Measurements from ENCODE around the gene PDPN.

Gene PDPN

GRCh38 chr1:13577846-13578245, 5.8 kb upstream of the PDPN start:
- peaks cover 10% of the 10 kb centered on the region for H3K4me1 ChIP-seq (ENCODE audit: insufficient read depth, low read length)
- H3K27ac ChIP-seq (ENCODE audit: low read depth, low read length): no peak overlapping the region
- H3K9me3 ChIP-seq (ENCODE audit: insufficient read depth, low read depth, low read length): no peaks in the 10 kb centered on the region
- 94% methylated on average over 8 of the region's 8 CpGs for WGBS
- H3K27me3 ChIP-seq (ENCODE audit: insufficient read depth, low read length): peaks cover 15% of the 10 kb centered on the region; the same call in 1 of the 2 replicates
- H3K9ac ChIP-seq (ENCODE audit: low read depth, low read length): no peak overlapping the region
- no peak overlapping the region for H3K4me3 ChIP-seq (ENCODE audit: low read length)
- no peaks in the 10 kb centered on the region for H3K36me3 ChIP-seq (ENCODE audit: insufficient read depth, low read length)

GRCh38 chr1:13581446-13581845, 2.2 kb upstream of the PDPN start:
- 93% methylated on average over 5 of the region's 5 CpGs for WGBS
- H3K9me3 ChIP-seq (ENCODE audit: insufficient read depth, low read depth, low read length): no peaks in the 10 kb centered on the region
- H3K27ac ChIP-seq (ENCODE audit: low read depth, low read length): no peak overlapping the region
- H3K9ac ChIP-seq (ENCODE audit: low read depth, low read length): no peak overlapping the region
- no peak overlapping the region for H3K4me3 ChIP-seq (ENCODE audit: low read length)
- peaks cover 25% of the 10 kb centered on the region; the same call in 1 of the 2 replicates for H3K27me3 ChIP-seq (ENCODE audit: insufficient read depth, low read length)
- H3K4me1 ChIP-seq (ENCODE audit: insufficient read depth, low read length): peaks cover 26% of the 10 kb centered on the region
- H3K36me3 ChIP-seq (ENCODE audit: insufficient read depth, low read length): no peaks in the 10 kb centered on the region

GRCh38 chr1:13582713-13583443, 754 bp upstream of the PDPN start:
- Histone ChIP-seq H3K4me3 (ENCODE audit: low read length) (peak overlapping the region; percentile 88), H3K4me1 (ENCODE audit: insufficient read depth, low read length) (peaks cover 38% of the 10 kb centered on the region), H3K36me3 (ENCODE audit: insufficient read depth, low read length) (no peaks in the 10 kb centered on the region), H3K27ac (ENCODE audit: low read depth, low read length) (peak overlapping the region; percentile 53; the same call in 1 of the 2 replicates), H3K9ac (ENCODE audit: low read depth, low read length) (peak overlapping the region; percentile 36), H3K27me3 (ENCODE audit: insufficient read depth, low read length) (peaks cover 25% of the 10 kb centered on the region; the same call in 1 of the 2 replicates), H3K9me3 (ENCODE audit: insufficient read depth, low read depth, low read length) (no peaks in the 10 kb centered on the region)
- 25% methylated on average over 27 of the region's 27 CpGs for WGBS

- H3K4me3 ChIP-seq (ENCODE audit: low read length): peak overlapping the region; percentile 88
- H3K27me3 ChIP-seq (ENCODE audit: insufficient read depth, low read length): peaks cover 25% of the 10 kb centered on the region; the same call in 1 of the 2 replicates
- peak overlapping the region; percentile 79 for H3K9ac ChIP-seq (ENCODE audit: low read depth, low read length)
- no peaks in the 10 kb centered on the region for H3K9me3 ChIP-seq (ENCODE audit: insufficient read depth, low read depth, low read length)
- peak overlapping the region; percentile 64; the same call in 1 of the 2 replicates for H3K27ac ChIP-seq (ENCODE audit: low read depth, low read length)
- H3K36me3 ChIP-seq (ENCODE audit: insufficient read depth, low read length): no peaks in the 10 kb centered on the region; the same call in 1 of the 2 replicates
- WGBS: 3% methylated on average over 47 of the region's 47 CpGs
- peaks cover 41% of the 10 kb centered on the region for H3K4me1 ChIP-seq (ENCODE audit: insufficient read depth, low read length)
Measured at GRCh38 chr1:13583966-13584791, 547 bp downstream of the PDPN start.

- Histone ChIP-seq H3K27me3 (ENCODE audit: insufficient read depth, low read length) (peaks cover 25% of the 10 kb centered on the region; the same call in 1 of the 2 replicates), H3K9me3 (ENCODE audit: insufficient read depth, low read depth, low read length) (no peaks in the 10 kb centered on the region), H3K4me3 (ENCODE audit: low read length) (peak overlapping the region; percentile 88), H3K36me3 (ENCODE audit: insufficient read depth, low read length) (no peaks in the 10 kb centered on the region; the same call in 1 of the 2 replicates), H3K27ac (ENCODE audit: low read depth, low read length) (peak overlapping the region; percentile 88; the same call in 1 of the 2 replicates), H3K4me1 (ENCODE audit: insufficient read depth, low read length) (peaks cover 41% of the 10 kb centered on the region), H3K9ac (ENCODE audit: low read depth, low read length) (peak overlapping the region; percentile 79)
- 36% methylated on average over 11 of the region's 11 CpGs for WGBS
Measured at GRCh38 chr1:13584876-13585611, 1.4 kb downstream of the PDPN start.

- WGBS: 4% methylated on average over 8 of the region's 9 CpGs
- Histone ChIP-seq H3K4me1 (ENCODE audit: insufficient read depth, low read length) (peaks cover 41% of the 10 kb centered on the region), H3K9me3 (ENCODE audit: insufficient read depth, low read depth, low read length) (no peaks in the 10 kb centered on the region), H3K27ac (ENCODE audit: low read depth, low read length) (peak overlapping the region; percentile 88; the same call in 1 of the 2 replicates), H3K9ac (ENCODE audit: low read depth, low read length) (peak overlapping the region; percentile 79), H3K36me3 (ENCODE audit: insufficient read depth, low read length) (no peaks in the 10 kb centered on the region; the same call in 1 of the 2 replicates), H3K4me3 (ENCODE audit: low read length) (peak overlapping the region; percentile 88), H3K27me3 (ENCODE audit: insufficient read depth, low read length) (peaks cover 25% of the 10 kb centered on the region; the same call in 1 of the 2 replicates)
Measured at GRCh38 chr1:13585612-13585991, 2.0 kb downstream of the PDPN start.

GRCh38 chr1:13586001-13586400, 2.4 kb downstream of the PDPN start:
- peaks cover 41% of the 10 kb centered on the region for H3K4me1 ChIP-seq (ENCODE audit: insufficient read depth, low read length)
- peak overlapping the region; percentile 4; the same call in 1 of the 2 replicates for H3K9ac ChIP-seq (ENCODE audit: low read depth, low read length)
- H3K4me3 ChIP-seq (ENCODE audit: low read length): peak overlapping the region; percentile 88
- peaks cover under 1% of the 10 kb centered on the region; the same call in 1 of the 2 replicates for H3K36me3 ChIP-seq (ENCODE audit: insufficient read depth, low read length)
- WGBS: 62% methylated on average over 7 of the region's 7 CpGs
- peaks cover 25% of the 10 kb centered on the region; the same call in 1 of the 2 replicates for H3K27me3 ChIP-seq (ENCODE audit: insufficient read depth, low read length)
- H3K9me3 ChIP-seq (ENCODE audit: insufficient read depth, low read depth, low read length): no peaks in the 10 kb centered on the region
- H3K27ac ChIP-seq (ENCODE audit: low read depth, low read length): peak overlapping the region; percentile 79

GRCh38 chr1:13587256-13588030, 3.8 kb downstream of the PDPN start:
- no peaks in the 10 kb centered on the region for H3K9me3 ChIP-seq (ENCODE audit: insufficient read depth, low read depth, low read length)
- H3K9ac ChIP-seq (ENCODE audit: low read depth, low read length): no peak overlapping the region
- H3K4me1 ChIP-seq (ENCODE audit: insufficient read depth, low read length): peaks cover 35% of the 10 kb centered on the region
- H3K36me3 ChIP-seq (ENCODE audit: insufficient read depth, low read length): peaks cover 10% of the 10 kb centered on the region
- 86% methylated on average over 9 of the region's 9 CpGs for WGBS
- H3K27ac ChIP-seq (ENCODE audit: low read depth, low read length): no peak overlapping the region
- H3K4me3 ChIP-seq (ENCODE audit: low read length): no peak overlapping the region
- H3K27me3 ChIP-seq (ENCODE audit: insufficient read depth, low read length): peaks cover 13% of the 10 kb centered on the region; the same call in 1 of the 2 replicates

GRCh38 chr1:13588946-13589796, 5.5 kb downstream of the PDPN start:
- H3K9me3 ChIP-seq (ENCODE audit: insufficient read depth, low read depth, low read length): no peaks in the 10 kb centered on the region
- no peak overlapping the region for H3K27ac ChIP-seq (ENCODE audit: low read depth, low read length)
- no peak overlapping the region for H3K4me3 ChIP-seq (ENCODE audit: low read length)
- peaks cover 10% of the 10 kb centered on the region for H3K36me3 ChIP-seq (ENCODE audit: insufficient read depth, low read length)
- H3K4me1 ChIP-seq (ENCODE audit: insufficient read depth, low read length): peaks cover 40% of the 10 kb centered on the region
- peaks cover 6% of the 10 kb centered on the region; the same call in 1 of the 2 replicates for H3K27me3 ChIP-seq (ENCODE audit: insufficient read depth, low read length)
- WGBS: 97% methylated on average over 9 of the region's 11 CpGs
- H3K9ac ChIP-seq (ENCODE audit: low read depth, low read length): no peak overlapping the region
